ENCODE measurements around the gene PDCD7.

Gene PDCD7

DNA sequence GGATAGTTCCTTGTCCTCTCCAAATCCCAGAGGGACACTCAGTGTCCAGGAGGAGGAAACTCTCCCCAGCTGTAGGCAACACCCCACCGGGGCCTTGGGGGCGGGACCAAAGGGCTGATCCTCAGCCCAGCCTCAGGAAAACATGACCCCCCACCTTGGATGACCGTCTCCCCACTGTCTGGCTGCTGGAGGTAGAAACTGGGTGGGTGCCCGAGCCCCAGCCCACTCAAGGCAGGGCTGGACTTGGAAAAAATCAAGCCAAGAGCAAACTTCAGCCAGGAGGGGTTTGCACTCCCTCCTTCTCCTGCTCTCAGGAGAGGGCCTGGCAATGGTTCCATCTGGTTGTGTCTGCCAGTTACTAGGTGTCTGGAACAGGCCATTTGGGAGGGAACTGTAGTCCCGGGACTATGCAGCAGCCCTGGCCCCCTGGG lies 62.2 kb downstream of the PDCD7 start:
- no peak for DNase-seq

DNA sequence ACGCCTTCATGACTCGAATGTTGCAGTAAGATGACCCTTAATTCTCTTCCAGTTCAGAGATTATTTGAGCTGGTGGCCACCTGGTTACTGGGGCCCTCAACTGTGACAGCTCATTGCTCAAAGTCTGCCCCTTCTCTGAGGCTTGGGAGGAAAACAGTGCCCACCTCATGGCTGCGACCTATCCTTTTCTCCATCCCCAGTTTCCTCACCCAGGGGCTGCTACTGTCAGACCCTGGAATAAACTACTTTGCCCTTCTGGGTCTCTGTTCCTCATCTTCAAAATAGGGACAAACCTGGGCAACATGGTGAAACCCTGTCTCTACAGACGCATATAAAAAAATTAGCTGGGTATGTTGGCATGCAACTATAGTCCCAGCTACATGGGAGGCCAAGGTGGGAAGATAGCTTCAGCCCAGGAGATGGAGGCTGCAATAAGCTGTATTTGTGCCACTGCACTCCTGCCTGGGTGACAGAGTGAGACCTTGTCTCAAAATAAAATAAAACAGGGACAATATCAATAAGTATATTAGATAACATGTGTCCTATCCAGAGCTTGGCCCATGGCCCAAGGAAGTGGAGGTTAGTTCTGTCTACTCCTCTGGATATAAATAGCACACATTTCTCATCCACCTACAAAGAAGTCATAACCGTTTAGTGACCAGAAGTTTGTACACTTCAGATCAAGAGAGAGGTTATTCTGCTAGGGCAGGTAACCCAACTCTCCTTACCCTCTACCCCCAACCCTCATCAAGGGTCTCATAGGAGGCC lies 63.6 kb downstream of the PDCD7 start:
- no peak for DNase-seq

DNA sequence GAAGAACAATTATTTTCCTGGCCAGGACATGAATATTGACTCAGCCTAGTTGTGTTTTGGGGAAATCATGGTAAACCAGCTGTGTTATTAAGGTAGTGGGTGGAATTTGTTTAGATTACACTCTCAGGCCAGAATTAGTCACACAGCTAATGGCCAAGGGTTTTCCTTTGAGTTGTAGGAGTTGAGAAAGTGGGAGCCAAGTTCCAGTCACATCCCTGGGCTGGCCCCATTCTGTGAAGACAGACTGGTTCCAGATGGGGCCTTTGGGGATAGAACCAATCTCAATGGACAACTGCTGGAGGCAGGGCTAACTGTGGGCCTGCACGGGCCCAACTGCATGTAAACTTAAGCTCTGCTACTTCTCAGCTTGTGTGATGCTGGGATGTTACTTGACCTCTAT lies 64.4 kb downstream of the PDCD7 start:
- DNase-seq, result no peak

GRCh38 chr15:65068403-65068788 lies 65.2 kb downstream of the PDCD7 start:
- DNase-seq, result no peak

GRCh38 chr15:65067645-65068402 lies 65.8 kb downstream of the PDCD7 start, which contains the start of gene RASL12:
Gene RASL12, minus strand, starts transcription at chr15:65067991. Its CDS starts 156 bp downstream, at chr15:65067835.
- DNase-seq, result no peak

Measured in stimulated activated naive CD4-positive, alpha-beta T cell (primary cell).